ENCODE results near the gene ECE2.

ECE2 gene

GRCh38 chr3:184255291-184256039 lies 20.4 kb upstream of the ECE2 start:
- no peak for TF ChIP-seq POLR2A (IDR thresholded peaks at IDR 0.05; ENCODE audit: extremely low read depth, insufficient read length)
- TF ChIP-seq CTCF (IDR thresholded peaks at IDR 0.05; ENCODE audit: low read depth, low read length) = no peak
- TF ChIP-seq MYC (IDR thresholded peaks at IDR 0.05; ENCODE audit: low read depth, low read length) = no peak
- no peak for TF ChIP-seq MAX (IDR thresholded peaks at IDR 0.05; ENCODE audit: low read depth, low read length)
- H3K4me3 ChIP-seq (ENCODE audit: low read depth, low read length) = no peak overlapping the region
- DNase-seq (ENCODE audit: low read depth) = no peak

- TF ChIP-seq CTCF (IDR thresholded peaks at IDR 0.05; ENCODE audit: low read depth, low read length) (no peak), POLR2A (IDR thresholded peaks at IDR 0.05; ENCODE audit: extremely low read depth, insufficient read length) (no peak), MAX (IDR thresholded peaks at IDR 0.05; ENCODE audit: low read depth, low read length) (no peak), MYC (IDR thresholded peaks at IDR 0.05; ENCODE audit: low read depth, low read length) (no peak)
- H3K4me3 ChIP-seq (ENCODE audit: low read depth, low read length) = no peak overlapping the region
- DNase-seq (ENCODE audit: low read depth) = no peak
Observed at GRCh38 chr3:184257083-184257915, 18.5 kb upstream of the ECE2 start.

- H3K4me3 ChIP-seq (ENCODE audit: low read depth, low read length) = no peak overlapping the region
- TF ChIP-seq POLR2A (IDR thresholded peaks at IDR 0.05; ENCODE audit: extremely low read depth, insufficient read length) (no peak), CTCF (IDR thresholded peaks at IDR 0.05; ENCODE audit: low read depth, low read length) (no peak), MAX (IDR thresholded peaks at IDR 0.05; ENCODE audit: low read depth, low read length) (no peak), MYC (IDR thresholded peaks at IDR 0.05; ENCODE audit: low read depth, low read length) (no peak)
- no peak for DNase-seq (ENCODE audit: low read depth)
Observed at GRCh38 chr3:184258926-184259325, 16.9 kb upstream of the ECE2 start.

DNA sequence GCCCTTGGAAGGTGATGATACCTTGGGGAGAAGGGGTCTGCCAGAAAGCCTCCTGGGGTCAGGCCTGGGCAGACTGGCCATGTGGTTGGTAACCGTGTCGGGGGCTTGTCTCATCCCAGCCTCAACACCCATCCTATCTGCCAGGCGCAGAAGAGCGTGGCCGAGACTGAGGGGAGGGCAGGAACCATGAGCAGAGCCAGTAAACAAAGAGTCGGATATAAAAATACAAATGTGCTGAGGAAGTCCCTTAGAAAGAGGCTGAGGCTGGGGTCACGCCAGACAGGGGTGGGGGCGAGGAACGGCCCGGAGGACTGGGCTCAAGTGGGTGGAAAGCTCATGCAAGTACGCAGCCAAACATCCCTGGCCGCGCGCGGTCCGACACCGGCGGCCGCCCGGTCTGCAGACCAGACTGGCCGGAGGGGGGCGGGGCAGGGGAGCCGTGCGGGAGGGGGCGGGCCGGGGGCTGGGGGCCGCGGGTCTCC lies 16.4 kb upstream of the ECE2 start:
- TF ChIP-seq CTCF (IDR thresholded peaks at IDR 0.05; ENCODE audit: low read depth, low read length) = no peak
- TF ChIP-seq POLR2A (IDR thresholded peaks at IDR 0.05; ENCODE audit: extremely low read depth, insufficient read length) = no peak
- TF ChIP-seq MAX (IDR thresholded peaks at IDR 0.05; ENCODE audit: low read depth, low read length) = no peak
- no peak for TF ChIP-seq MYC (IDR thresholded peaks at IDR 0.05; ENCODE audit: low read depth, low read length)
- no peak overlapping the region for H3K4me3 ChIP-seq (ENCODE audit: low read depth, low read length)
- DNase-seq (ENCODE audit: low read depth) = no peak

DNA sequence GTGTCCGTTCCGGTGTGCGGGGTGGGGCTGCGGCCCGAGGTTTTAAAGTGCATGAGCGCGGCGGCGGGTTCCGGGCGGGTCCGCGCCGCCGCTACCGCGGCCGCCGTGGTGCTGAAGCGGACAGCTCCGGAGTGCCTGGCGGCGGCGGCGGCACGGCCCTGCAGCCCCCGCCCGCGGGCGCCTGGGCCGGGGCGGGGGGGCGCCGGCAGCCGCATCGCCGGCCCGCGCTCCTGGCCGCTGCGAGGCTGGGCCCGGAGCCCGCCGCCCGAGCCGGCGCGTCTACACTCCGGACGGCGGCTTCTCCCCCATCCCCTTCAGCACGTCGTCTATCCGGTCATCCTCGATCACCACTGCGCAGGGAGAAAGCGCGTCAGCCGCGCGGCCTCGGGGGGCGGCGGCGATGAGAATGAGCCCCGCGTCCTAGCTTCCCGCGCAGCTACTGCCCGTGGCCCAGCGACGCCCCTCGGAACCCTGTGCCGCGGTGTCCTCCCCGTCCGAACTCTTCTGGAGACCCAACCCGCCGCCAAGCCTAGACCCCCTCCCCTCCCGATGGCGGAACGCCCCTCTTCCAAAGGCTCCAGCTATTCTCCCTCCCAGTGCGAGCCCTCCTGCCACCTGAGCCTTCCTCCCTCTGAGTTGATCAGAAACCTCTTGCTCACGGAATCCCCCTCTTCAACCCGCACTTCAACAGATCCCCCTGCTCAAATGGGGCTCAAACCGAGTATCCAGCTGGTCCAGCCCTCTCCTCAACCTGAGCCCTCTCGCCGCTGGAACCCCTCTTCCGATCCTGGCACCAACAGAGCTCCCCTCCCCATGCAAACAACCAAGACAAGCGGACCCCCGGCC lies 15.7 kb upstream of the ECE2 start:
- H3K4me3 ChIP-seq (ENCODE audit: low read depth, low read length) = no peak overlapping the region
- peak; percentile 59 for DNase-seq (ENCODE audit: low read depth)
- no peak for TF ChIP-seq MYC (IDR thresholded peaks at IDR 0.05; ENCODE audit: low read depth, low read length)
- TF ChIP-seq POLR2A (IDR thresholded peaks at IDR 0.05; ENCODE audit: extremely low read depth, insufficient read length) = peak; percentile 14

All from NB4 (cell line).